GM23248 (cell line): ENCODE data around the gene STOM.

Experiments used
- EZH2 ChIP-seq: fragments of 200-600 bp; sonication (generic); IDR thresholded peaks from 2 replicates; pipeline ENCODE4 v1.6.1; 2018; ENCODE audit warnings: antibody characterized with exemption, mild to moderate bottlenecking; ENCODE audit not compliant: insufficient read depth, poor library complexity, severe bottlenecking
- EZH2phosphoT487 ChIP-seq: fragments of 200-600 bp; sonication (generic); IDR thresholded peaks from 2 replicates; pipeline ENCODE4 v1.6.1; 2018; ENCODE audit warnings: antibody characterized with exemption, moderate library complexity, mild to moderate bottlenecking, low read depth; ENCODE audit not compliant: insufficient read depth

GRCh38 chr9:121304707-121305106, 65.3 kb downstream of the STOM start:
- TF ChIP-seq EZH2phosphoT487: no peak
- no peak for TF ChIP-seq EZH2
